ENCODE measurements around the gene USP24. TPM values are rescaled to one million over a fixed set of nuclear protein-coding genes. Genes with fewer than 3 reads are reported as not detected.

Gene USP24
- total RNA-seq, 1 donor from 2014 or later = 40.9 TPM

DNA sequence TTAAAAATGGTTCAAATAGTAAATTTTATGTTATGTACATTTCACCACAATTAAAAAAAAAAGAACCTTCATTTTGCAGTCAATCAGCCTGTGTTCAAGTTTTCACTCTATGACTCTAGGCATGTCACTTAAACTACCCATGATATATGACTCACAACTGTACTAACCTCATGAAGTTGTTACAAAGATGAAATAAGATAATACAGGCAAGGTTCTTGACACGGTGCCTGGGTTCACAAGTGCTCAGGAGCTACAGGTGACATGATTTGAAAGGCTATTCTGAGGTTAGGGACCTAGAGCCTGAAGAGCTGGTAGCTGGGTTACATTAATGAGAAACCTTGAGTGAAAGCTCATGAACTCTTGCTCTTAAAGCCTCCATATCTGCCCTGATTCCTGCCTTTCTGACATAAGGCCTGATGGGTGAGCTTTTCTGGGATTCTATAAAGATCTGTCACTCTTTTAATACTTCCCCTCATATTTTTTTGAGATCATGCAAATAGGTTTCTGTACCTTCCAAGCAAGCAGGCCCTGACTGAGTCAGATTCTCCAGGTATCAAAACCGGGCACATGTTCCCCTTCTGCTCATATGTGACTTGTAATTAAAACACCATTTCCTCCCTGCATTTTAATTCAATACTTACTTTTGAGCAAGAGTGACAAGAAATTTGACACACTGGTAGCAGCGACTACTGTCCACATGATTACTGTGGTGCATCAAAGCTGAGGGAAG, 141.8 kb downstream of the USP24 start:
- intact Hi-C loops (cut with micrococcal nuclease) = no loop called here

DNA sequence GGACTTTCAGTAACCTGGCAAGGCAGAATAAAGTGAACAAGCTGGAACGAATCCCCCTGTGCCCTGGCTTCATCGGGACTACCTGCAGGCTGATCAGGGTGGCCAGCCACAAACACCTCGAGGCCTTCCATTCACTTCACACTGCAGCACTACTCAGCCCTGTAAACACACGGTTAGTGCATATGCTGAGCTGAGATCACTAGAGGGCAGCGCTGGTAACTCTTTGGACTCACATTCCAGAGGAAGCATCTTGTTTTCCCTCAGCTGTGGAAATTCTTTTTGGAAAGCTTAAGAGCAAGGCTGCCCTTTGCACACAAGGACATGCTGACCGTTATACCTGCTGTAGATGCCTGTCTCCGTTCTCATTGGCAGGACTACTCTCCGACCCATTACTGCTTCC, 143.7 kb downstream of the USP24 start:
- intact Hi-C loops (cut with micrococcal nuclease) = no loop called here

DNA sequence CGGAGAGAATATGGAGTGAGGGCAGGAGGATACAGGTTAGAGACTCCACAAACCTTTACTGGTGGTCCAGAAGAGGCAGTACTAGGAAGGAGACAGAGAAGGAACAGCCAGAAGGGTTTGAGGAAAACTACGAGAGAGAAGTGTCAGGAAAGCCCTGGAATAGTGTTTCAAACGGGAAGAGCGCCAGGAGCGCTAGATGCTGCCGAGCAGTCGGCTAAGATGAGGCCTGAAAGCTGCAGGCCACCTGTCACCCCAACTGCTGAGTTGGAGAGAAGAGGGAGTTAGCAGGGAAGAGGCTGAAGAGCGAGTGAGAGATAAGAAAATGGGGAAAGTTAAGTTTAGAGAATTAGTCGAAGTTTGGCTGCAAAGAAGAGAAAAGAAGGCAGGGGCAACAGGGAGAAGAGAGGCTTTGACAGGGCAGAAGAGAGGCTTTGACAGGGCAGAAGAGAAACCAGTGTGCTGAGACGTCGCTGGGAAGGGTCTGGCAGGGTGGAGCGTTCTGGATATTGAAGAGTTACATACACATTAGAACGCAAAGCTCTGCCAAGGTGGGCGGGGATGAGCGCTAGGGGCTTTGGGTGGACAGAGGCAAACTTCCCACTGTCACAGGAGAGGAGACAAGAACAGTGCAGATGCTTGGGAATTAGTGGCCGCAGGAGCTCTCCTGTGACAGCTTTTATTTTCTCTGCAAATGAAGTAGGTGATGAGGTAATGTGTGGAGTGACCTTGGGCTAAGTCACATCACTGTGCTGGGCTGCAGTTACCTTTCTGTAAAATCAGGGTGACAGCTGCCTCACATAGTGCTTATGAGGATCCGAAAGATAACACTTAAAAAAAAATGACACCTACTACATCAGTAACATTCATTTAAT, 144.6 kb downstream of the USP24 start:
- intact Hi-C loops (cut with micrococcal nuclease) = no loop called here

DNA sequence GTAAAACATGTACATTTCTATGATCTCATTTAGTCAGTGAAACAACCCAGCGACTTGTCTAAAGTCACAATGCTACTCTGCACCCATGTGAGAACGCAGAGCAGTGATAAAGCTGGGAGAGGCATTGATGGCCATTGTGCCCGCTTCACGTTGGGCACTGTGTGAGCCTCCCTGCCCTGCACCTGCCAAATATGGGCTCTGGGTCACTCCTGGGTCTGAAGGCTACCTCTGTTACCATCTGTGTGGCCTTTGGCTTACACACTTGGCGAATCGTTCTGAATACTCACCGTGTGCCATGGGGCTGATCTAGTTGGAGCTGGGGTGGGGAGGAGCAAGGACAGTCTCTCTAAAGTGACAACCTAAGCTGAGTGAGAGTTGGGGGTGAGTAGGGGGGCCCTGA, 145.9 kb downstream of the USP24 start:
- intact Hi-C loops (cut with micrococcal nuclease) = no loop called here

DNA sequence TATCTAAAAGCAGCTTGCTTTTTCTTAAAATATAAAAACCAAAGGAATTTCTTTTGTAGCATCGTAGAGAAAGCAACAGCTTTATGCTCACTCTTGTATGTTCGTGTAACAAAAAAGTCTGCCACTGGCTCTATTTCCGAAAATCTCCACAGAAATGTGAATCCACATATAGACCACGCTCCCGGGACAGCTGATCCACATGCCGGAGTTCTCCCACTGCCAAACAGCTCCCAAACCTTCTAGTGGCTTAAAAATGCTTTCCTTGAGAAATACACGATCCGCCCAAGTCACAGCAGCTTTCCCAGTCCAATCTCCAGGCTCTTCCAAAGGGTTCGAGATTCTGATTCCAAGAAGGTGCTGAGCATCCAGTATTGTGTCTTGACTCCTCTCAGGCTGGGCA, 146.5 kb downstream of the USP24 start:
- intact Hi-C loops (cut with micrococcal nuclease) = no loop called here

DNA sequence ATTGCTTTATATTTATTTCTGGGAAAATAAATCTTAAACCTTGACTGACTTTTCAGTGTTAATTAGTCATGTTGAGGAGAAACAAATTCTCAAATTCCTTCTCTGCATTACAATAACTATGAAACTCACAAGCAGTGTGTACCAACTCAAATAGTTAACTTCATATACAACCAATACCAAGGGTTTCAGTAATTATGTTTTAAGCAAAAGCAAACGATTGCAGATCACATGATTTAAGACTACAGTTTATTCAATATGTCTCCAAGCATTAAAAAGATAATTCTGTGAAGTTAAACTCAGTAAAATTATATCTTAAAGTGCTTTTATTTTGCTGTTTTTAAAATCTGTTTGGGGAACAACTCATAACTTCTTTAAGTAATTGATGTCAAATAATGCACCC, 147.2 kb downstream of the USP24 start:
- intact Hi-C loops (cut with micrococcal nuclease) = no loop called here

DNA sequence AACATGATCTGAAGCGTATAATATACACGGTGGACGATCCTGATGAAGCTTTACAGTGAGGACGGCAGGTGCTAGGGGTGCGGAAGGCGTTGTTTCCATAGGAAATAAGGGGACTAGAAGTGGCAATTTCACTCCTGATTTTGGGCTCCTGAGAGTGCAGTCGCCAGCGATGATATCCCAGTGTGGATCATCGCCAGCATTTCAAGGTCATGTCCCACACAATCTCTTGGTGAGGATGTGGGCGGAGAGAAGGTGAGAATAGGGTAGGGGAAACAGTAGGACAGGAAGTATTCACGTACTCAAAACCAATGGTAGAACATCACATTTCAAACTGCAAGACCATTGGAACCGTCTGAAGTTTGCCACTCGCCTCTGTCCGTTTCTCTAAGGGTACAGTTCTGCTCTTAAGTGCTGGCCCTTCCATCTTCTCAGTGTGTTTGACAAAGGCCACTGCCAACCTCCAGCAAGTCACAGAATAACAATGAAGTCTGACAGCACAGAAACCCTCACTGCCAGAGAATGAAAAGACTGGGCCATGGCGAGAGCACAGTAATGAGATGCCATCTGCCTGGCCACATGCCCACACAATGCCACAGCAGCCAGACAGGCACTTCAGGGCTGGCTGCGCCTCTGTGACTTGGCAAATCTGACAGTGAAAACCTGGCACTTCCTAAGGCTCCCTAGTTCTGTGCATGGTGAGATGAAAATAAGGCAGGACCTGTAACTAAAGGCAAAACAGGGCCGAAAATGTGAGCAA, 148.0 kb downstream of the USP24 start:
- intact Hi-C loops (cut with micrococcal nuclease) = no loop called here

DNA sequence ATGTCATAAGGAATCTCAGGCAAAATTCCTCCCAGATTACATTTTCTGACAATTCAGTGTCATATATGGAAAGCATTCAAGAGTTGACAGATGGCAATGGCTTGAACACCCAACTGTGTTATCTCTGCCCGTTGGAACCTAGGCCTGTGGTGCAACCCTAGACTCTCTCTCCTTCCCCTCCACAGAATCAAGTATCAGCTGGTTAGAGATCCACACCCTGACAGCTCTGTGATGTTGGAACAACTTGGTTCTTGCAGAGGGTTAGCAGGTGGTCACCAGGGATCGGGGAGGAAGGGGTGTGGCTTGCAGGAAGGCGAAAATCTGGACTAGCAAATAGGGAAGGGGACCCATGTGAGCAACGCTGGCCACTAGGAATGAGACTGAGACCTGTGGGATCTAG, 149.5 kb downstream of the USP24 start:
- intact Hi-C loops (cut with micrococcal nuclease) = no loop called here

DNA sequence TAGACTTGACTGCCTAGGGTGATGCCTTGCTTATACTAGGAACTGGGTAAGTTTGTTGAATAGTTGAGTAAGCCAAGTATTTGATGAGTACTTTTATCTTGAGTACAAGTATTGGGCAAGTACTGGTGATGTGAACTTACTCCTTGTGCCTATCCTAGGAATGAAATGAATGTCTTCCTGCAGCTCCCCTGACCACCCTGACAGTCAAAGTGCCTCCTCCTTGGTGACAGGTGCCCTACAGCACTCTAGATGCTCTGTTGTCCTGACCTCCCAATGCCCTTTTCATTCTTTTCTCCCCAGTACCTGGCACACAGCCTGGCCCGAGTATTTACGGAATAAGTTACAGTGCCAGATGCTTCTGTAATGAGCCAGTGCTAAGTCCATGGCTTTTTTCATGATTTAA, 150.3 kb downstream of the USP24 start:
- intact Hi-C loops (cut with micrococcal nuclease) = no loop called here

DNA sequence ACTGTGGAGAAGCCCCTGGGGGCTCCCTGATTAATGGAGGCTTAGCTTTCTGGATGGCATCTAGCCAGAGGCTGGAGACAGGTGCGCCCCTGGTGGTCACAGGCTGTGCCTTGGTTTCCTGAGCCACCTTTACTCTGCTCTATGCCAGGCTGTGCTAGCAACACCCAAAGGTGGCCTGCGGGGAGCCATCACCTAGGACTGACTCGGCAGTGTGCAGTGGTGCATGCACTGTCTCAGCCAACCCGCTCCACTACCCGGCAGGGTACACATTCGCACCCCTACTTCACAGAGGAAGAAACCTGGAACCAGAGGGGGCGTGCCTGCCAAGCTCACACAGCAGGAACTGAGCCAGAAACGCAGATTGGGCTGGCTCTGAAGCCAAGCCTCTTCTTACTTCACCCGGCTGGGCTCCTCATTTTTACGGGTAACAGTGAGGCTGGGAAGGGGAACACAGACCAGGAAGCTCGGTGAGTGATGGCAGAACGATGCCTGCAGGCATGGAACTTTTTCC, 151.0 kb downstream of the USP24 start:
- intact Hi-C loops (cut with micrococcal nuclease) = no loop called here

DNA sequence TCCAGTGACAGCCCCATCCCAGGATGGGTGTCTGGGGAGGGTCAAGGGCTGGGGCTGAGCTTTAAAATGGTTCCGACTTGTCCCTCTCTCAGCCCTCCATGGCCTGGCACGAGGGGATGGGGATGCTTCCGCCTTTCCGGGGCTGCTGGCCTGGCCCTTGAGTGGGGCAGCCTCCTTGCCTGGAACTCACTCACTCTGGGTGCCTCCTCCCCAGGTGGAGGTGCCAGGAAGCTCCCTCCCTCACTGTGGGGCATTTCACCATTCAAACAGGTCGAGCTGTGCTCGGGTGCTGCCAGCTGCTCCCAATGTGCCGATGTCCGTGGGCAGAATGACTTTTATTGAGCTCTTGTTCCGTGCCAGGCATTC, 151.6 kb downstream of the USP24 start:
- intact Hi-C loops (cut with micrococcal nuclease) = no loop called here

DNA sequence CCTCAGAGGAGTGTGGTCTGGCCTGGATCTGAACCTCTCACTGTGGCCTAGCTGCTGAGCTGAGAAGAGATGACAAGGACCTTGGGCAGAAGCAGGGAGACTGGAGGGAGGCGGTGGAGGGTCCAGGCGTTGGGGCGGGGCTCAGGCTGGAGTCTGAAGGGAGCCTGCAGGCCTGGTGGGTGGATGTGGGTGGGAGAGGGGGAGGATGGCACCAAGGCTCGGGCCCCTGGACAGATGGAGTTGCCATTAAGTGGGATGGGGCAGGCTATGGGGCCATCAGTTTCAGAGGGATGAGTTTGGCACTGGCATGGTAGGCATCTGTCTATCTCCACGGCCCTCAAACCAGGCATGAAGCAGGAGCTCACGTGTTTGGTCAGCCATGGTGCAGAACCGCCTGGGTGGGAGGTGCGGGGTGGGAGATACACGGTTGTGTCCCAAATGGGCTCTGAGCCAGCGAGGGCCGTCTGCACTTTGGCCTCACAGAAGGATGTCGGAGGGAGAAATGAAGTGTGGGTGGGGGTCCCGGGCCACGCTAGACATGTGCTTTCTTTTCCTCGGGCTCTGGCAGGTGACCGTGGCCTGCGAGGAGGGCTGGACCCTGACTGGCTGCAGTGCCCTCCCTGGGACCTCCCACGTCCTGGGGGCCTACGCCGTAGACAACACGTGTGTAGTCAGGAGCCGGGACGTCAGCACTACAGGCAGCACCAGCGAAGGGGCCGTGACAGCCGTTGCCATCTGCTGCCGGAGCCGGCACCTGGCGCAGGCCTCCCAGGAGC, 152.2 kb downstream of the USP24 start:
- intact Hi-C loops (cut with micrococcal nuclease) = no loop called here

DNA sequence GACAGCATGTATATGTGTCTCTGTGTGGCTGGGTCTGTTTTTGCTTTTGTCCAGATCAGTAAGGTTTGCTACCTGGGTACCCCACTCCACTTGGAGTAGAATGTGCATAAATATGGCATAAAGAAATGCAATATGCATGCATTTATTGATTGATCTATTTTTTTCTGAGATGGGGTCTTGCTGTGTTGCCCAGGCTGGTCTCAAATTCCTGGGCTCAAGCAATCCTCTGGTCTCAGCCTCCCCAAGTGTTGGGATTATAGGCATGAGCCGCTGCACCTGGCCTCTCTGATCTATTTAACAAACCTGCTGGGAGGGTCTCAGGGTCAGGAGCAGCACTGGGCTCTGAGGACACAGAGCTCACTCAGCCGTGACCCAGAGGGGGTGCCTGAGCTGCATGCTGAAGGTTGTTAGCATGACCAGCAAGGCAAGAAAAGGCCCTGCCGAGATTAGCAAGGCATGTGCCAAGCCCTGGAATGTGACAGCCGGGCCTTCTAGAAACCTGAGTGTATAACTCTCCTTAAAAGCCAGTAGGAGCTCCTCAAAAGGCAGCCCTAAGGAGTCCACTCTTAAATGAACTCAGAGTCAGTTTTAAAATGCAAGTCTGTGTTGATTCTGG, 153.3 kb downstream of the USP24 start:
- intact Hi-C loops (cut with micrococcal nuclease) = no loop called here

DNA sequence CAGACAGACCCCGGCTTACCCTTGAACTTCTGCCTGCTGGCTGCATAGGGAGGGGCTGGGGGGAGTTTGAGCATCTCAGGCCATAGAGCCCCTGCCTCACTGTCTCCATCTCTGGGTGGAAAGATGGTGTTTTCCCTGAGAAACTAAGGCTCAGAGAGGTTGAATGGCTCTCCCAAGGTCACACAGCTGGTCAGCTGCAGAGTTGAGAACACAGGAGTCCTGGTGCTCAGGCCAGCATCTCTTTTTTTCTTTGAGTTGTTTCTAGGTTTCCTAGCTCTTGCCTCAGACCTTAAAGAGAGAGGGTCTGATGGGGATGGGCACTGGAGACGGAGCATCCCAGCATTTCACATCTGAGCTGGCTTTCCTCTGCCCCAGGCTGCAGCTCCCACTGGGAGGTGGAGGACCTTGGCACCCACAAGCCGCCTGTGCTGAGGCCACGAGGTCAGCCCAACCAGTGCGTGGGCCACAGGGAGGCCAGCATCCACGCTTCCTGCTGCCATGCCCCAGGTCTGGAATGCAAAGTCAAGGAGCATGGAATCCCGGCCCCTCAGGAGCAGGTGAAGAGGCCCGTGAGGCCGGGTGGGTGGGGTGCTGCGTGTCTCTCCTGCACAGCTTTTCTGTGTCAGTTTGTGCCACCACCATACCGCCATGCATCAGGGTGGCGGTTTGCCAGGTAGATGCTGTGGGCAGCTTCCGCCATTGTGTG, 154.0 kb downstream of the USP24 start:
- intact Hi-C loops (cut with micrococcal nuclease) = no loop called here

DNA sequence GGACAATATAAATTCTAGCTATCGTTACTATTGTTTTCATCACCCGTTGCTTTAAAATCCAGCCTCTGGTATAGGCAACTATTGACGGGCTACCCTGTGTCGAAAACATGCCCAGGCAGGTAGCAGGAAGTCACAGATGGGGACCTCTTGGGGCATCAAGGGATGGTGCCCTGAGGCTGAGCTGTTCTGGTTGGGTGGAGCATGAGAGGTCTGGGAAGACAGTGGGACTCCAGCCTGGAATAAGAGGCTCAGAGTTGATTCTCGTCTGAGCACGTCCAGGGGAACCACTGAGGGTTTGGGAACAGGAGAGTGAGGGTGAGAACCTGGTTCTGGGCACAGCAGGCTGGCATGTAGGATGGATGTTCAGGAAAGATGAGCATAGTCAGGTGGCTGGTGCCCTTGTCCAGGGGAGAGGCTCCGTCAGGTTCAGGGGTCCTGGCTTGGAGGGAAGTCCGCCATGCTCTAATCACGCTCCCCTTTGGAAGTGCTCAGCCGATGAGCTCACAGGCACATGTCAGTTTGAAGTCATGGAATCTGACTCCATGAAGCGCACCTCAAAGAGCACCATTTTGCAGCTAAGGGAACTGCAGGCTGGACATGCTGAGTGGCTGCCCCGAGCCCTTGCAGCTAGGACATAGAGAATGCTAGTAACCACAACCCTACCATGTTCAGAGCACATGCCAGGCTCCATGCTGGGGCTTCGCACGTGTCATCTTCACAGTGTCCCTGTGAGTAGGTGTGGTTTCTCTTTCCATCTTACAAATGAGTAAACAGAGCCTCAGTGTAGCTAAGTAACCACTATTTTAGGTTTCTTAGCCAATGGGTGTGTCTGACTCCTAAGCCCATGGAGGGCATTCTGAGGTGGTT, 154.8 kb downstream of the USP24 start:
- intact Hi-C loops (cut with micrococcal nuclease) = no loop called here

DNA sequence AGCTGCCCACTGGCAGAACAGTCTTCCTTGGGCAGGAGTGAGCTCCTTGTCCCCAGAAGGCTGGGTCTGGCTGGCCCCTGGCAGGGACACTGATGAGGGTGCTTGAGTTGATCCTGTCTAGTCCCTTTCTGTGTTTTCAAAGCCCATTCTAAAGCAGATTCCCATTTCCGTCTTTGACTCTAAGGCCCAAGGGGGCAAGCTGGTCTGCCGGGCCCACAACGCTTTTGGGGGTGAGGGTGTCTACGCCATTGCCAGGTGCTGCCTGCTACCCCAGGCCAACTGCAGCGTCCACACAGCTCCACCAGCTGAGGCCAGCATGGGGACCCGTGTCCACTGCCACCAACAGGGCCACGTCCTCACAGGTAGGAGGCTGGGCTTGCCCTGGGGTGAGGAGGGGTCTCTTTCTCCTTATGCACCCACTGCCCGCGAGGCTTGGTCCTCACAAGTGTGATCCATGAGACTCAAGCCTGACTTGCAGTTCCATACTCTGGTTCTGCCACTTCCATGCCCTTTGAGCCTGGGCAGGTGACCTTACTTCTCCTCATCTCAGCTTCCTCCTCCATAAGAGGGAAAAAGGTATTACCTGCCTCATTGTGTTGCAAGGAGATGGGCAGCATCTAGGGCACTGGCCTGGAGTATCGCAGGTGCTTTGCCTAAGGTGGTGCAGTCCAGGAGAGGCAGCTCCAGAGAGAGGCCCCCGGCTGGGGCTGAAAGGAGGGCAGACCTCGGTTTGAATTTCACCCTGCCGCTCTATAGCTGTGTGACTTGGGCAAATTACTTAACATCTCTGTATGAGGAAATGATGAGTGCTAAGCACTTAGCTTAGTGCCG, 155.6 kb downstream of the USP24 start:
- intact Hi-C loops (cut with micrococcal nuclease) = no loop called here

DNA sequence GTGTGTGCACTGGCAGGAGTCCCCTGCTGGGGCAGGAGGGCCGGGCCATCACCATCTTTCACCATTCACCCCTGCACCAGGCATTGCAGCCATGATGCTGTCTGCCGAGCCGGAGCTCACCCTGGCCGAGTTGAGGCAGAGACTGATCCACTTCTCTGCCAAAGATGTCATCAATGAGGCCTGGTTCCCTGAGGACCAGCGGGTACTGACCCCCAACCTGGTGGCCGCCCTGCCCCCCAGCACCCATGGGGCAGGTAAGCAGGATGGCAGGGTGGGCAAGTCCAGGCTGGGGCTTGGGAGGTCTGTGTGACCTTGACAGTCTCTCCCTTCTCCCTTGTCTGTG, 157.2 kb downstream of the USP24 start:
- intact Hi-C loops (cut with micrococcal nuclease) = no loop called here

DNA sequence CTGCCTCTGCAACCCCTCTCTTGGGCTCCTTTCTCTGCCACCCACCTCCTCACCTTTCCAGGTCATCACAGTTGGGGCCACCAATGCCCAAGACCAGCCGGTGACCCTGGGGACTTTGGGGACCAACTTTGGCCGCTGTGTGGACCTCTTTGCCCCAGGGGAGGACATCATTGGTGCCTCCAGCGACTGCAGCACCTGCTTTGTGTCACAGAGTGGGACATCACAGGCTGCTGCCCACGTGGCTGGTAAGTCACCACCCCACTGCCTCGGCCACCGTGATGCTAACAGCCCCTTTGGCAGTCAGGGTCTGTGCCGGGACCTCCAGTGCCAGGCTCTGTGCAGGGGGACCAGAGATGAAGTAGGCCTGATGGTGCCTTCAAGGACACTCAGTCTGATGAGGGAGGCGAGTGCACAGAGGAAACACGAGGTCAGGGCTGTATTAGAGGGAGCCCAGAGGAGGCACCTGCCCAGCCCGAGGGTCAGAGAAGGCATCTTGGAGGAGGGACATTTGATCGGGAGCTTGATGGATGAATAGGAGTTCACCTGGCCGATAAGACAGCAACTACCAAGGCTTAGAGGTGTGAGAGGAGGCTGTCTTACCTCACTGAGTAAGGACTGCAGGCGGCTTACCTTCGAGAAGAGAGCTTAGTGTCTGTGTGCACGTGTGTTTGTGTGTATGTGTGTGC, 157.8 kb downstream of the USP24 start:
- intact Hi-C loops (cut with micrococcal nuclease) = no loop called here
